HepG2 (cell line): ENCODE measurements around the gene NRSN2. TPM values are rescaled to one million over a fixed set of nuclear protein-coding genes. Genes with fewer than 3 reads are reported as not detected.

ENCODE experiments used
- CBX2 ChIP-seq, 2 experiments: fragments of 200-600 bp in 1 of 2; sonication (generic); formaldehyde crosslinking in 1 of 2; IDR thresholded peaks; 2 replicates each; pipeline versions ENCODE4 v1.7.0 to v1.8.1; 2018 to 2022; ENCODE audit warnings: low read depth in 2 of 2, low read length in 1 of 2, mild to moderate bottlenecking in 1 of 2, missing genetic modification reagents in 1 of 2
- CCDC6 ChIP-seq: sonication (generic); formaldehyde crosslinking; IDR thresholded peaks from 2 replicates; pipeline ENCODE4 v1.8.1; 2022; ENCODE audit warnings: mild to moderate bottlenecking, missing genetic modification reagents, moderate library complexity
- EZH2 ChIP-seq: conservative IDR thresholded peaks from 2 replicates; pipeline ENCODE4 v1.6.1; 2012; ENCODE audit warnings: mild to moderate bottlenecking, low read depth, low read length, moderate library complexity
- HDAC1 ChIP-seq: sonication (generic); formaldehyde crosslinking; IDR thresholded peaks from 2 replicates; pipeline ENCODE4 v1.5.1; 2020; ENCODE audit warnings: mild to moderate bottlenecking, missing genetic modification reagents
- HOXA5 ChIP-seq: sonication (generic); formaldehyde crosslinking; IDR thresholded peaks from 2 replicates; pipeline ENCODE4 v1.4.0; 2020; ENCODE audit warnings: missing genetic modification reagents
- IKZF1 ChIP-seq: fragments of 450-650 bp; IDR thresholded peaks from 2 replicates; pipeline ENCODE4 v1.7.1; 2016
- KMT2B ChIP-seq: IDR thresholded peaks from 2 replicates; pipeline ENCODE4 v1.6.1; 2016; ENCODE audit warnings: missing genetic modification reagents, missing compliant biosample characterization
- PHB2 ChIP-seq: fragments of 450-650 bp; IDR thresholded peaks from 2 replicates; pipeline ENCODE4 v1.6.1; 2018; ENCODE audit not compliant: partially characterized antibody
- ZFP91 ChIP-seq: sonication (generic); formaldehyde crosslinking; IDR thresholded peaks from 2 replicates; pipeline ENCODE4 v1.9.0; 2022; ENCODE audit warnings: missing genetic modification reagents, mild to moderate bottlenecking, borderline replicate concordance
- ZNF713 ChIP-seq: sonication (generic); formaldehyde crosslinking; IDR thresholded peaks from 2 replicates; pipeline ENCODE4 v1.4.0; 2020; ENCODE audit warnings: mild to moderate bottlenecking, missing genetic modification reagents
- polyA plus RNA-seq, 8 experiments: library from polyadenylated mRNA; depleted of rRNA in 3 of 8; stranded (reverse) in 7 of 8; unstranded in 1 of 8; fragments of >200 nt; fragmentation: Illumina TruSeq in 4 of 8; extraction: Trizol in 4 of 8; gene quantifications; 2 replicates each; pipeline versions ENCODE4 v1.2.1 to v1.2.3, GENCODE V29; 2011 to 2016; ENCODE audit warnings: low read depth in 4 of 8, missing spikeins in 1 of 8, mixed read lengths in 1 of 8; ENCODE audit not compliant: insufficient read depth in 1 of 8
- total RNA-seq, 5 experiments: library from RNA; depleted of rRNA; stranded (reverse); fragments of >200 nt; fragmentation: Illumina TruSeq; extraction: Trizol; gene quantifications; 2 replicates each; pipeline ENCODE4 v1.2.3, GENCODE V29; 2016; ENCODE audit warnings: low read depth in 1 of 5
- TF ChIP-seq, protein P1 (sequence below): sonication (generic); formaldehyde crosslinking; IDR thresholded peaks from 2 replicates; pipeline ENCODE4 v1.5.0; 2020; ENCODE audit warnings: missing genetic modification reagents
- TF ChIP-seq, protein P2 (sequence below): IDR thresholded peaks from 2 replicates; pipeline ENCODE4 v1.6.1; 2012; ENCODE audit warnings: low read depth, low read length, improper control_type of control experiment
- TF ChIP-seq, protein P3 (sequence below): sonication (generic); formaldehyde crosslinking; IDR thresholded peaks from 2 replicates; pipeline ENCODE4 v1.4.0; 2020; ENCODE audit warnings: missing genetic modification reagents
- TF ChIP-seq, protein P4 (sequence below), 2 experiments: IDR thresholded peaks; 2 replicates each; pipeline ENCODE4 v1.6.1; 2011 to 2012; ENCODE audit warnings: low read length in 2 of 2, borderline replicate concordance in 1 of 2, low read depth in 1 of 2, mild to moderate bottlenecking in 1 of 2, moderate library complexity in 1 of 2

NRSN2 gene
- total and polyA plus RNA-seq, 2 of the 13 experiments (the other 11 are each of a cell fraction or from before 2014, with no cell fraction given): 32.3 to 49.4 TPM

DNA sequence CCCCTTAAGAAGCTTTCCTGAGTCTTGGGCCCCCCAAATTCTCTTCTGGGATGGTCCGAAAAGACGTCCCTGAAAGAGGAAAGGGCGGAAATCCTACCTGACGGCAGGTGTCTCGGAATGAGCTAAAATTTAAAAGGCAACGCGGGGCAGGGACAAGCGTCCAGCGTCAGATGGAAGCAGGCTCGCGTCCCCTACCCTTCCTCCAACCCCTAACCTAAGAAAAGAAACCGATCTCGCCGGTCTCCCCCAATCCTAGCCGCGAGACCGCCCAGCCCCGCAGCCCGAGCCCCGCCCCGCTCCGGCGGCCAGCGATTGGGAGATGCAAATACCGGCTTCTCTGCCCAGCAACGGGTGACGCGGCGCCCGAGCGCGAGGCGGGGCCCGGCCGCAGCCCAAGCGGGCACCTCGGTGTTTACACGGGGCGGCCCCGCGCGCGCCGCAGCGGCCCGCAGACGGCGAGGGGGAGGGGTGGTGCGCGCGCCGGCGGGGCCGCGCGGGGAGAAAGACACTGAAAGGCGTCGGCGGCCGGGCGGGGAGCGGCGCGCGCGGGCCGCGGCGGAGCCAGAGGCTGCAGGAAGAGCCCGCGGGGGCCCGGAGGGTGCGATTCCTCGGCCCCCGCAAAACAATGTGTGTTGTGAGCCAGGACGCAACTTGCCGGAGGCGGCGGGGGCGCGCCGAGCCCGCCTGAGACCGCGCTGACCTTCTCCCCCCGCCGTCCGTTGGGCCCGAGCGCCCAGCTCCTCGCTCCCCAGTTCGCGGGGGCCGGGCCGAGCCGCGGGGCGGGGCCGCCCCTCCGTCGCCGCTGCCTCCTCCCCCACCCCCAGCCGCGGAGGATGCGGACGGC lies 21.6 kb upstream of the NRSN2 start, which contains the start of gene SOX12 (continued):
- TF ChIP-seq CCDC6 (CRISPR knock-in tag) (peak; percentile 46; the same call in 1 of the 2 replicates), KMT2B (0 out of 2 replicates have a peak, but pooled peaks have one; percentile 15), ZFP91 (CRISPR knock-in tag) (no peak; the same call in 1 of the 2 replicates), IKZF1 (no peak), PHB2 (no peak), CBX2 (IDR thresholded peaks at IDR 0.05; ENCODE audit: low read depth, low read length) (no peak), CBX2 (CRISPR knock-in tag; IDR thresholded peaks at IDR 0.05; ENCODE audit: low read depth) (no peak), EZH2 (no peak), ZNF713 (CRISPR knock-in tag) (peak; percentile 85; the same call in 1 of the 2 replicates), HDAC1 (CRISPR knock-in tag) (no peak), HOXA5 (CRISPR knock-in tag) (peak; percentile 88)
- TF ChIP-seq, protein P1, sequence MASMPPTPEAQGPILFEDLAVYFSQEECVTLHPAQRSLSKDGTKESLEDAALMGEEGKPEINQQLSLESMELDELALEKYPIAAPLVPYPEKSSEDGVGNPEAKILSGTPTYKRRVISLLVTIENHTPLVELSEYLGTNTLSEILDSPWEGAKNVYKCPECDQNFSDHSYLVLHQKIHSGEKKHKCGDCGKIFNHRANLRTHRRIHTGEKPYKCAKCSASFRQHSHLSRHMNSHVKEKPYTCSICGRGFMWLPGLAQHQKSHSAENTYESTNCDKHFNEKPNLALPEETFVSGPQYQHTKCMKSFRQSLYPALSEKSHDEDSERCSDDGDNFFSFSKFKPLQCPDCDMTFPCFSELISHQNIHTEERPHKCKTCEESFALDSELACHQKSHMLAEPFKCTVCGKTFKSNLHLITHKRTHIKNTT (CRISPR knock-in tag): 0 out of 2 replicates have a peak, but pooled peaks have one; percentile 9
- TF ChIP-seq, protein P2, sequence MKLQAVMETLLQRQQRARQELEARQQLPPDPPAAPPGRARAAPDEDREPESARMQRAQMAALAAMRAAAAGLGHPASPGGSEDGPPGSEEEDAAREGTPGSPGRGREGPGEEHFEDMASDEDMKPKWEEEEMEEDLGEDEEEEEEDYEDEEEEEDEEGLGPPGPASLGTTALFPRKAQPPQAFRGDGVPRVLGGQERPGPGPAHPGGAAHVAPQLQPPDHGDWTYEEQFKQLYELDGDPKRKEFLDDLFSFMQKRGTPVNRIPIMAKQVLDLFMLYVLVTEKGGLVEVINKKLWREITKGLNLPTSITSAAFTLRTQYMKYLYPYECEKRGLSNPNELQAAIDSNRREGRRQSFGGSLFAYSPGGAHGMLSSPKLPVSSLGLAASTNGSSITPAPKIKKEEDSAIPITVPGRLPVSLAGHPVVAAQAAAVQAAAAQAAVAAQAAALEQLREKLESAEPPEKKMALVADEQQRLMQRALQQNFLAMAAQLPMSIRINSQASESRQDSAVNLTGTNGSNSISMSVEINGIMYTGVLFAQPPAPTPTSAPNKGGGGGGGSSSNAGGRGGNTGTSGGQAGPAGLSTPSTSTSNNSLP: no peak
- TF ChIP-seq, protein P3, sequence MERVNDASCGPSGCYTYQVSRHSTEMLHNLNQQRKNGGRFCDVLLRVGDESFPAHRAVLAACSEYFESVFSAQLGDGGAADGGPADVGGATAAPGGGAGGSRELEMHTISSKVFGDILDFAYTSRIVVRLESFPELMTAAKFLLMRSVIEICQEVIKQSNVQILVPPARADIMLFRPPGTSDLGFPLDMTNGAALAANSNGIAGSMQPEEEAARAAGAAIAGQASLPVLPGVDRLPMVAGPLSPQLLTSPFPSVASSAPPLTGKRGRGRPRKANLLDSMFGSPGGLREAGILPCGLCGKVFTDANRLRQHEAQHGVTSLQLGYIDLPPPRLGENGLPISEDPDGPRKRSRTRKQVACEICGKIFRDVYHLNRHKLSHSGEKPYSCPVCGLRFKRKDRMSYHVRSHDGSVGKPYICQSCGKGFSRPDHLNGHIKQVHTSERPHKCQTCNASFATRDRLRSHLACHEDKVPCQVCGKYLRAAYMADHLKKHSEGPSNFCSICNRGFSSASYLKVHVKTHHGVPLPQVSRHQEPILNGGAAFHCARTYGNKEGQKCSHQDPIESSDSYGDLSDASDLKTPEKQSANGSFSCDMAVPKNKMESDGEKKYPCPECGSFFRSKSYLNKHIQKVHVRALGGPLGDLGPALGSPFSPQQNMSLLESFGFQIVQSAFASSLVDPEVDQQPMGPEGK (CRISPR knock-in tag): peak; percentile 95
- TF ChIP-seq, protein P4, sequence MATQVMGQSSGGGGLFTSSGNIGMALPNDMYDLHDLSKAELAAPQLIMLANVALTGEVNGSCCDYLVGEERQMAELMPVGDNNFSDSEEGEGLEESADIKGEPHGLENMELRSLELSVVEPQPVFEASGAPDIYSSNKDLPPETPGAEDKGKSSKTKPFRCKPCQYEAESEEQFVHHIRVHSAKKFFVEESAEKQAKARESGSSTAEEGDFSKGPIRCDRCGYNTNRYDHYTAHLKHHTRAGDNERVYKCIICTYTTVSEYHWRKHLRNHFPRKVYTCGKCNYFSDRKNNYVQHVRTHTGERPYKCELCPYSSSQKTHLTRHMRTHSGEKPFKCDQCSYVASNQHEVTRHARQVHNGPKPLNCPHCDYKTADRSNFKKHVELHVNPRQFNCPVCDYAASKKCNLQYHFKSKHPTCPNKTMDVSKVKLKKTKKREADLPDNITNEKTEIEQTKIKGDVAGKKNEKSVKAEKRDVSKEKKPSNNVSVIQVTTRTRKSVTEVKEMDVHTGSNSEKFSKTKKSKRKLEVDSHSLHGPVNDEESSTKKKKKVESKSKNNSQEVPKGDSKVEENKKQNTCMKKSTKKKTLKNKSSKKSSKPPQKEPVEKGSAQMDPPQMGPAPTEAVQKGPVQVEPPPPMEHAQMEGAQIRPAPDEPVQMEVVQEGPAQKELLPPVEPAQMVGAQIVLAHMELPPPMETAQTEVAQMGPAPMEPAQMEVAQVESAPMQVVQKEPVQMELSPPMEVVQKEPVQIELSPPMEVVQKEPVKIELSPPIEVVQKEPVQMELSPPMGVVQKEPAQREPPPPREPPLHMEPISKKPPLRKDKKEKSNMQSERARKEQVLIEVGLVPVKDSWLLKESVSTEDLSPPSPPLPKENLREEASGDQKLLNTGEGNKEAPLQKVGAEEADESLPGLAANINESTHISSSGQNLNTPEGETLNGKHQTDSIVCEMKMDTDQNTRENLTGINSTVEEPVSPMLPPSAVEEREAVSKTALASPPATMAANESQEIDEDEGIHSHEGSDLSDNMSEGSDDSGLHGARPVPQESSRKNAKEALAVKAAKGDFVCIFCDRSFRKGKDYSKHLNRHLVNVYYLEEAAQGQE (IDR thresholded peaks at IDR 0.05; ENCODE audit: borderline replicate concordance in 1 of 2, low read depth in 1 of 2, low read length in 2 of 2): 0 out of 4 replicates have a peak, but pooled peaks of 1 of the 2 experiments have one; percentile 17
